DND-41 (cell line): ENCODE data around the gene ILK.

Experiments
- ATAC-seq: fragments of 200-7000 bp; cut with Tn5 transposase; 3 replicates; pipeline ENCODE4 v1.9.1; 2021; ENCODE audit warnings: low read depth; ENCODE audit not compliant: insufficient read depth
- DNase-seq: peaks from one replicate; pipeline ENCODE4 v3.0.0-alpha.2; 2020
- H2AFZ ChIP-seq: 2 replicates; pipeline ENCODE4 v1.6.0; 2012; ENCODE audit warnings: low read depth, low read length
- H3K27ac ChIP-seq: 2 replicates; pipeline ENCODE4 v1.5.1; 2012; ENCODE audit warnings: low read length, inconsistent platforms
- H3K27me3 ChIP-seq: fragments of 200-600 bp; sonication (generic); 2 replicates; pipeline ENCODE4 v1.6.0; 2012; ENCODE audit warnings: low read length, mild to moderate bottlenecking, inconsistent platforms; ENCODE audit not compliant: insufficient read depth, poor library complexity
- H3K36me3 ChIP-seq: 2 replicates; pipeline ENCODE4 v1.5.1; 2012; ENCODE audit warnings: low read length, inconsistent platforms; ENCODE audit not compliant: insufficient read depth
- H3K4me1 ChIP-seq: 2 replicates; pipeline ENCODE4 v1.5.1; 2012; ENCODE audit warnings: mild to moderate bottlenecking, low read length; ENCODE audit not compliant: insufficient read depth
- H3K4me2 ChIP-seq: 2 replicates; pipeline ENCODE4 v1.6.0; 2012; ENCODE audit warnings: mild to moderate bottlenecking, moderate library complexity, low read length, inconsistent platforms; ENCODE audit not compliant: insufficient read depth
- H3K4me3 ChIP-seq, 2 experiments: fragments of 200-600 bp in 1 of 2; shearing (Covaris generic) in 1 of 2; 2 replicates each; pipeline ENCODE4 v1.5.1; 2012 to 2016; ENCODE audit warnings: inconsistent platforms in 2 of 2, low read length in 2 of 2, mild to moderate bottlenecking in 2 of 2, low read depth in 1 of 2, moderate library complexity in 1 of 2
- H3K79me2 ChIP-seq: 2 replicates; pipeline ENCODE4 v1.6.0; 2012; ENCODE audit warnings: low read length, inconsistent platforms; ENCODE audit not compliant: insufficient read depth
- H3K9ac ChIP-seq: 2 replicates; pipeline ENCODE4 v1.6.0; 2012; ENCODE audit warnings: low read depth, mild to moderate bottlenecking, inconsistent platforms, low read length, moderate library complexity
- H3K9me3 ChIP-seq: 2 replicates; pipeline ENCODE4 v1.5.1; 2012; ENCODE audit warnings: low read length, moderate library complexity, mild to moderate bottlenecking, inconsistent platforms; ENCODE audit not compliant: insufficient read depth, severe bottlenecking
- H4K20me1 ChIP-seq: 2 replicates; pipeline ENCODE4 v1.6.0; 2012; ENCODE audit warnings: low read length; ENCODE audit not compliant: insufficient read depth
- CTCF ChIP-seq: IDR thresholded peaks from 2 replicates; pipeline ENCODE4 v1.5.1; 2012; ENCODE audit warnings: borderline replicate concordance, low read length, moderate library complexity, mild to moderate bottlenecking; ENCODE audit not compliant: poor library complexity, severe bottlenecking; ENCODE audit errors: extremely low read depth
- EZH2 ChIP-seq: IDR thresholded peaks from 3 replicates; pipeline ENCODE4 v1.6.1; 2012; ENCODE audit warnings: borderline replicate concordance, low read depth, mild to moderate bottlenecking, moderate library complexity, low read length, inconsistent platforms; ENCODE audit not compliant: severe bottlenecking

The ILK gene

GRCh38 chr11:6616596-6617250 lies 13.1 kb downstream of the ILK start:
- H3K9me3 ChIP-seq, result no peaks in the 10 kb centered on the region
- no peak overlapping the region for H3K27ac ChIP-seq
- ATAC-seq (no peak), DNase-seq (no peak)
- no peaks in the 10 kb centered on the region for H4K20me1 ChIP-seq
- no peak overlapping the region for H3K9ac ChIP-seq
- no peak overlapping the region for H2AFZ ChIP-seq
- H3K36me3 ChIP-seq, result peaks cover 27% of the 10 kb centered on the region
- H3K4me2 ChIP-seq, result no peak overlapping the region
- H3K4me3 ChIP-seq, result no peak overlapping the region
- H3K79me2 ChIP-seq, result peaks cover 27% of the 10 kb centered on the region
- TF ChIP-seq CTCF (no peak), EZH2 (no peak)
- H3K4me1 ChIP-seq, result peaks cover 40% of the 10 kb centered on the region
- no peaks in the 10 kb centered on the region for H3K27me3 ChIP-seq

DNA sequence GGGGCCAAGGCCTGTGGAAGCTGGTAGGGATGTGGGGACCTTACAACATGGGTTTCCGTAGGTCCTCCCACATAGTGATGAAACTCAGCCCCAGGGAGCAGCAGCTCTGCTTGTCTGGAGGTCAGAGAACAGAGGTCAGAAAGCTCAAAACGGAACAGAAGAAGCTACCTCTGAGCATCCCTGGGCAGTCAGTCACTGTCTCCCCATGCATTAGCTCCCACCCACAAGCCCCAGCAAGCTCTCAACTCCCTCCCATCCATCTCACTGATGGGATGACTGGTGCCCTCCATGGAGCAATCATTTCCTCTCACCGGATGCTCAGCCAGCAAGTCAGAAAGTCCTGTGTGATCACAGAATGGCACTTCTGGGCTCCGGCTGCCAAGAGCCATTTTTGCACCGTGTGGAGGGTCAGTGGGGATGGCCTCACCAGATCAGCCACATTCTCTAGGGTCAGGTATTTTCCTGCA lies 13.8 kb downstream of the ILK start:
- Histone ChIP-seq H3K27me3 (no peaks in the 10 kb centered on the region), H2AFZ (no peak overlapping the region), H3K9me3 (no peaks in the 10 kb centered on the region), H3K9ac (no peak overlapping the region), H4K20me1 (no peaks in the 10 kb centered on the region), H3K79me2 (peaks cover 24% of the 10 kb centered on the region), H3K4me2 (0 out of 2 replicates have a peak overlapping the region, but pooled peaks have one; percentile 94), H3K27ac (no peak overlapping the region), H3K4me3 (no peak overlapping the region), H3K4me1 (peaks cover 40% of the 10 kb centered on the region), H3K36me3 (peaks cover 27% of the 10 kb centered on the region)
- ATAC-seq (no peak), DNase-seq (no peak)
- TF ChIP-seq EZH2 (no peak), CTCF (no peak)

DNA sequence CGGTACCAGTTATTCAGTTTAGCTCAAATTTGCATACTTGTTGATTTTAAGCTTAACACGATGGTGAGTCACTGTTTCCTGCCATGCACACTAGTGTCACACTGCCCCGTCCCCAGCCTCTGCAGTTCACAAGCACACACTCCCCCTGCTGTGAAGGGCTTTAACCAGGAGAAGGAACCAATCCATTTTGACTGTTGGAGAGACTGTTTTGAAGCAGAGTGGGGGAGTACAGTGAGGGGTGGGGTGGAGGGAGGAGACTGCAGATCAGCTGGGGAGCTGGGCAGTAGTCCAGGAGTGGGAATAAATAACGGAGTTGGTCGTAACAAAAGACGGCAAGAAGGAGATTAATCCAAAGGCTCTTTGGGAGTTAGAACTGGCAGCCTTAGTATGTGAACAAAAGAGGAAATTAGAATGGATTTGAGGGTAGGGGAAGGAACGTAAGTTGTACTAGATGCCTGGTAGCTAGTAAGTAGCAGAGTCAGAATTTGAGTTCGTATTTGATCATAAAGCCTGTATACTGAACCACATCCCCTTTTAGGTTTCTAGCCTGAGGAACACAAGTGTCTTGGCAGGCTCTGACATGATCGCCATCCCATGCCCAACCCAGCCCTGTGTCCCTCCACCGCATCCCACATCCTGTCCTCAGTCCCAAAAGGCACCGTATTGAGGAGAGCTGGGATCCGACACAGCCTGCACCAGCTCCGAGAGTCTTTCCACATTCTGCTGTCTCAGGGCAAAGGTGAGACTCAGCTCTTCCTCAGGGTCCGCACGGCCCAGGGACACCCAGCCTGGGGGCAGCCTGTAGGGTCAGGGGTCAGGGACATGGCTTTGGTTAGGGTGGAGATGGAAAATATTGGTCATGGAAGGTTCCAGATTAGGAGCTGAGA lies 14.8 kb downstream of the ILK start:
- Histone ChIP-seq H3K9ac (peak overlapping the region; percentile 65), H3K27ac (peak overlapping the region; percentile 78), H3K4me2 (peak overlapping the region; percentile 94), H3K4me3 (peak overlapping the region; percentile 44 to 81; a peak in 3 of 4 replicates), H3K4me1 (peaks cover 31% of the 10 kb centered on the region), H3K27me3 (no peaks in the 10 kb centered on the region), H3K36me3 (peaks cover 27% of the 10 kb centered on the region), H4K20me1 (no peaks in the 10 kb centered on the region), H2AFZ (peak overlapping the region; percentile 90; the same call in 1 of the 2 replicates), H3K9me3 (no peaks in the 10 kb centered on the region), H3K79me2 (peaks cover 24% of the 10 kb centered on the region)
- ATAC-seq (no peak), DNase-seq (no peak)
- no peak for TF ChIP-seq CTCF
- TF ChIP-seq EZH2, result no peak
